IPS-11a (cell line): ENCODE data around the gene CFAP141.
"Not testable (repeated sequence)": the region's sequence is repeated elsewhere in the genome, so short reads cannot be mapped to it uniquely, and the experiment has no call there.

Experiments
- H3K4me3 ChIP-seq: one replicate; pipeline ENCODE4 v1.5.1; 2013; ENCODE audit warnings: low read depth, low read length, control low read depth

CFAP141 gene

GRCh38 chr1:154206196-154206595 lies at the start of gene CFAP141:
CFAP141 (minus strand) TSS chr1:154206333; CDS start chr1:154206307, 26 bp downstream.
- no peak within 1 kb of the TSS for H3K4me3 ChIP-seq

GRCh38 chr1:154253671-154254070 lies 47.5 kb upstream of the CFAP141 start:
- no peak overlapping the region for H3K4me3 ChIP-seq

- no peak overlapping the region for H3K4me3 ChIP-seq
Observed at GRCh38 chr1:154241703-154242351, 35.7 kb upstream of the CFAP141 start.

DNA sequence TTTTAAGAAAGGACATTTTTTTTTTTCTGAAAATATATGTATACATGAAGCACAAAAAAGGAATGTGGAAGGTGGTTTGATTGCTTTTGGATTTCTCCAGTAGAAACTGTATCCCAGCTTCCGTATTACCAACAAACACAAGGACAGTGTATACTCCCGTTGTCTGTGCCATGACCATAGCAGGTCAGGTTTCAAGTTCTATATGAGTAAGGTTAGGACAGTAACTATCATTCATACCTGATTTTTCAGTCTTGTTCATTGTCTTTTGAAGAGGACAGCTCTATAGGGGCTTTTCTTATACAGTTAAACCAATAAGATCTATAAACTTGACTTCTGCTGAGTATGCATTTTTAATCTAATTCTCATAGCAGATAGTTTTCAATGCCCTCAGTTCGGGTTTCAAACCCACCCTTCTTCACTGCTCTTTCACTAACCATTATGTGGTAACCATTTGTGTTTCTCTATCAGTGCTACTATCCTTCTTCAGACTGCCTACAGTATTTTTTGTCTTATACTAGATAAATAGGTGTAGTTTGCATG lies 34.2 kb upstream of the CFAP141 start:
- no peak overlapping the region for H3K4me3 ChIP-seq

- H3K4me3 ChIP-seq: no peak overlapping the region
Observed at GRCh38 chr1:154239491-154239890, 33.4 kb upstream of the CFAP141 start.

DNA sequence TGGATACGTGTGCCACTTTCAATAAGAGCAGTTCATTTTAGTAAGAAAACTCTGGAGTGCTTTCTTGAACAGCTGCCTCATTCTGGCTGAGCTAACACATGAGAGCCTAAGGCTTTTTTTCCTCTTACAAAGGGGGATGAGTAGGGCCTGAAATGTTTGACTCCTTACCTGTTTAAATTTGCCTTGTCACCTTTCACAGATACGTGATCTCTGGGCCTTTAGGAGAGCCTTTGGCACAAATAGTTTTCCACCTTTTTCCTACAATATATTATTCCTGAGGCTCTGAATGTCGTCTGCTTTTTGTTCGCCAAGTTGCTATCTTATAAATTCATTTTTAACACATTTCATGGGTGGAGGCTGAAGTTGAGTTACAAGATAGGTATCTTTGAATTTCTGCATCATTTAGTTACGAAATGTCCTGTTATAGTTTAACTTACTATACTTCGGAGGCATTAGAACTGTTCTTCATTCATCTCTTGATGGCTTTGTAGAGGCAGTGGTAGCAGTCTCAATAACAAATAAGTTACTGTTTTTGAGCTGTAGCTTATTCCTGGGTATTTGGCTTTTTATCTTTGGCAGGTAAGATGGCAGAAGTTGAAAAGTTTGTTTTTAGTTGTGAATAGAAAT lies 31.9 kb upstream of the CFAP141 start:
- H3K4me3 ChIP-seq: no peak overlapping the region

DNA sequence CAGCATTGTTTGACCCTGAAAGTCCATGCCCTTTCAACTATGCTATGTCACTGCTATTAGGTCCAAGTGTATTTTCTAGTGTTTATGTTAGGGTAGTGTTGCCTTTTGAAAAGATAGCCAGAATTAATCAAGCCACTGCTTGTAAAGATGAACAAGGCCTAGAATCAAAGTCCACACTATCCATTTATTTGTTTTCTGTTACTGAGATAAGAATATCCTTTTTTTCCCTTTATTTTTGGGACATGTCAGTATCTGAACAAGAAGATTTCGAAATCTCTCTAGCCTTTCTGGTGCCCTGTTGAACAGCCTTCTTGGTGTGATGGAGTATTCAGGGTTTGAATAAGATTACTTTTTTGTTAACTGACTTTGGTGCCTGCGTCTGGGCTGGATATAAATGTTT lies 31.3 kb upstream of the CFAP141 start:
- no peak overlapping the region for H3K4me3 ChIP-seq

DNA sequence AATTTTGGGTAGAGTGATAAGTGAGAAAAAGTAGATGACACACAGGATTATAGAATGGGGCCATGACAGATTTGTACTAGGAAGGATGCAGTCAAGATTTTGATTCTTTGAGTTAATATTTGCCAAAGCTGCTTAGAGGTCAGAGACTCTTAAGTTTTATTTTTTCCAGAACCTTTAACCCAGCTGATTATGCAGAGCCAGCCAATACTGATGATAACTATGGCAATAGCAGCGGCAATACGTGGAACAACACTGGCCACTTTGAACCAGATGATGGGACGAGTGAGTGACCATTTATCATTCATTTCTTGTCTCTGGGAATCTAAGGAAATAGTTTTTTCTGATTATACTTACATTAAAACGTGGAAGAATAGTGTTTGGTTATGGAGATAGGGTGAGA lies 30.7 kb upstream of the CFAP141 start:
- H3K4me3 ChIP-seq: no peak overlapping the region

- H3K4me3 ChIP-seq: not testable (repeated sequence)
Observed at GRCh38 chr1:154233127-154233526, 27.0 kb upstream of the CFAP141 start.

- H3K4me3 ChIP-seq: not testable (repeated sequence)
Observed at GRCh38 chr1:154231112-154231511, 25.0 kb upstream of the CFAP141 start.

- H3K4me3 ChIP-seq: no peak overlapping the region
Observed at GRCh38 chr1:154225370-154225769, 19.2 kb upstream of the CFAP141 start.

- no peak overlapping the region for H3K4me3 ChIP-seq
Observed at GRCh38 chr1:154223621-154224020, 17.5 kb upstream of the CFAP141 start.

- H3K4me3 ChIP-seq: peak overlapping the region; percentile 10
Observed at GRCh38 chr1:154222918-154223317, 16.8 kb upstream of the CFAP141 start.

DNA sequence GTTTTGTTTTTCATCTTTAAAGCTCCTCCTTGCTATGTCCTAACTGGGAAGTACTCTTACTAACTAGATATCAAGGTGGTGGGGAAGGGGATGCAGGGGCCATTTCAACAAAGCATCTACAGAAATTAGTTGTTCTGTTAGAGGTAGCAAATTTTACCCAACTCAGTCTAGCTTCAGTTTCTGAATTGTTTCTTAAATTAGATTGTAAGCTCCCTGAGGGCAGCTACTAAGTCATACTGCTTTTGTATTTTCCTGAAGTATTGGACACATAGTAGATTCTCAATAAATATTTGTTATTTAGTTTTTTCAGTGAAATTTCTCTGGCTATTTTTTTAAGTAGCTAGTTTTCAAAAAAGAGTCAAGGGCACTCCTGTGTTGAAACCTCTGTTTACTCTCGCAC lies 16.4 kb upstream of the CFAP141 start:
- peak overlapping the region; percentile 10 for H3K4me3 ChIP-seq

DNA sequence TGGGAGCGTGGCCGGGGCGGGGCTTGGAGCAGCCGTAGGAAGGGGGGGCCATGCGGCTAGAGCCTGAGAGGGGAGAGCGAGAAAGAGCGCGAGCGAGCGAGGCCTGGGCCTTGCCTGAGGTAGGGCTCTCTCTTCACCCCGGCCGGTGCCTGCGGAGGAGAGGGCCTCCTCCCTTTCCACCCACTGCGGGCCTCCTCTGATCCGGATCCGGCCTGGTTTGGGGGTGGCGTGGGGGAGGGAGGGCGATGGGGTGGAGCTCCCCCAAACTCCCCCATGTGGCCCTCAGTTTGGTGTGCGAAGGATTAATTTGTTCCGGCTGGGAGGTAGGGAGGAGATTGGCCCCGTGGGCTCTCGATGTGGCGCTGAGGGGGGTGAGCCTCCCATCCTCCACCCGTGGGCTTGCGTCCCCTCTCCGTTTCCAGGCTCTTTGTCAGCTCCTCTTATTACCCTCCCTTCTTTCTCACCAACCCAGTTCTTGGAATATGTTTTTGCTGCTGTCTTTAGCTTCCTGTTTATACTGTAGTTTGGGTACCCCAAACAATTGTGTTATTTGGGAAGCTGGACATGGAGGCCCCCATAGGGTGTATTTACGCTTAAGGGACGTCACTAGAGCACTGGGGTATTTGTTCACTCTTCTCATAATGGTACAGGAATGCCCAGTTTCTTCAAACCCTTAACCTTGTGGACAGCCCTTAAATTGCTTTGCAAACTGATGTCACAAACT lies 15.3 kb upstream of the CFAP141 start:
- H3K4me3 ChIP-seq: peak overlapping the region; percentile 88

GRCh38 chr1:154220970-154221277 lies 14.8 kb upstream of the CFAP141 start:
- H3K4me3 ChIP-seq: peak overlapping the region; percentile 88

- H3K4me3 ChIP-seq: peak within 1 kb of the TSS; percentile 95
Observed at GRCh38 chr1:154220071-154220969, 14.2 kb upstream of the CFAP141 start, which contains the start of gene UBAP2L. UBAP2L (plus strand) TSS chr1:154220955; CDS start chr1:154225124, 4,169 bp downstream.

DNA sequence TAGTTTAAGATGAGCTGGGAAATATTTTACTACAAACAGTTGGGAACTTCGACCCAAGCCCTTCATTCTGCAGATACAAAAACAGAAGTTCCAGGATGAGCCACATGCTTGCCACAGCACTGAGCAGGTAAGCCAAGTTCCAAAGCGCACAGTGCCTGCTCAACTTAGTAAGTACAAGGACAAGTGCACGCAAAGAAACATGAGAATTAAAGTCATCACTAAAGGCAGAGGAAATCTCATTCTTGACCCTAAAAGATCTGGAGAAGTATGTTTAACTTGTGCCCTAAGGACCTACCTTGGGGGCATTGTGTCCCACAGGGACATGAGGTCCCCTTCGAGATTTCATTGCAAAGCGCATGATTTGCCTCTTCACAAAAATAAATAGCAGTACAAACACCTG lies 13.4 kb upstream of the CFAP141 start:
- peak overlapping the region; percentile 95 for H3K4me3 ChIP-seq

DNA sequence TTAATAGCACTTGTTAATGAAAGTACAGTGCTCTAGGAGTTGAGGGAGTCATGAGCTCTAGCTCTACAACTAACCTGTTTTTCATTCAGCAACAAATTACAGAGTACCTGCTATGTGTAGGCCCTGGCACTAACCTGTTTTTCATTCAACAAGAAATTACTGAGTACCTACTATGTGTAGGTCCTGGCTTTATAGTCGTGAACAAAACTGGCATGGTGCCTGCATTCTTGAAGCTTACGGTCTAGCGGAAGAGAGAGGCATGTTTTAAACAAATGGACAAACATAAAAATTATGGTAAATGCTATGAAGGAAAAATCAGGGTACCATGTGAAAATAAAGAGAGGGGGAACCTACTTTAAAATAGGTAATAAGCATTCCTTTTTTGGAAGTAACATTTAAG lies 12.4 kb upstream of the CFAP141 start:
- no peak overlapping the region for H3K4me3 ChIP-seq

DNA sequence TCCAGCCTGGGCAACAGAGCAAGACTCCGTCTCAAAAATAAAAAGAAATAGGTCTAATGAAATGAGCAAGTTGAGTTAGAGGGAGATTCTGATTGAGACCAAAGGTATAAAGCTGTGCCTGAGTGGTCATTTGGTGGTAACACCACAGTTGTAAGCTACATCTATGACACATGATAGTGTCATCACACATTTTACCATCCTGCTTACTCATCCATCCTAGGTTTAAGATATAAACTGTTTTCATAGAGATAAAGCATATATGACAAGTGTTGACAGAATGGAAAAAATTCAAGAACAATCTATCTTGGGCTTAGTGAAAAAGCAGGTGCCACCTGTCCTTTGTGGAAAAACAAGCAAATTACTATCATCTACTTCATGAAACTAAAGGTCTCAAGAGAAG lies 7.1 kb upstream of the CFAP141 start:
- no peak overlapping the region for H3K4me3 ChIP-seq

- H3K4me3 ChIP-seq: no peak overlapping the region
Observed at GRCh38 chr1:154212083-154212482, 6.0 kb upstream of the CFAP141 start.
